ENCODE results near the gene SDCCAG8. TPM values are rescaled to one million over a fixed set of nuclear protein-coding genes. Genes with fewer than 3 reads are reported as not detected.

The SDCCAG8 gene
- 43.4 to 52.7 TPM (median 45.6 TPM) in 5 replicates for total RNA-seq (2022; extraction: Qiagen RNA extraction; ENCODE audit: low read depth)

DNA sequence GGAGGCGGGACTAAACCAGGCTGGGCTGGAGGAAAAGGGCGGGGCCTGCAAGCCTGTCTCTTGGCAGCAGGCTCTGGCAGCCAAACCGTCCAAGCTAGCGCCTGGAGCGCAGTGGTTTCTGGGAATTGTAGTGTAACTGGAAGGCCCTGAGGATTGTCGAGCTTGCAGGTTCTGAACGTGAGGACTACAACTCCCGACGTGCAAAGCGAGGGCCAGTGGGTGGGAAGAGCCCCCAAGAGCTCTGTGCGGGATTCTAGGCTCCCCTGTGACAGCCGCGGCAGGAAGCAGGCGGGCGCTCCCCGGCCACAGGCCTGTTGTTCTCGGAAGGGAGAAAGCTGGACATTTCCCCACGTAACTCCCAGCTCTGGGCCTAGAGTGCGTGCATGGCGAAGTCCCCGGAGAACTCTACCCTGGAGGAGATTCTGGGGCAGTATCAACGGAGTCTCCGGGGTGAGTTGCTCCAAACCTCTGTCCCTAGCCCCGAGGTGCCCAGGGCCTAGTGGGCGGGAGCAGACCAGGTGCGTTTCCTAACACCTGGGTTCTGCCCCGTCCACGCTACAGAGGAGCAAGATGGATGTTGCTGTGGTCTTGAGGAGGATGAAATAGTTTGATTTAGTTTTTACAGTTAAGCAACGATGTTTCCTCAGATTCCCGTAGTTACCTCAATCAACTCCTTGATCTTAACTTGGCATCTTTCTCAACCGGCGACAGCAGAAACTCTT lies at the start of gene SDCCAG8:
TSS of gene SDCCAG8 (plus strand) at position 251 of the 722 bp plus-strand sequence. CDS start at position 384, 133 bp downstream.

DNA sequence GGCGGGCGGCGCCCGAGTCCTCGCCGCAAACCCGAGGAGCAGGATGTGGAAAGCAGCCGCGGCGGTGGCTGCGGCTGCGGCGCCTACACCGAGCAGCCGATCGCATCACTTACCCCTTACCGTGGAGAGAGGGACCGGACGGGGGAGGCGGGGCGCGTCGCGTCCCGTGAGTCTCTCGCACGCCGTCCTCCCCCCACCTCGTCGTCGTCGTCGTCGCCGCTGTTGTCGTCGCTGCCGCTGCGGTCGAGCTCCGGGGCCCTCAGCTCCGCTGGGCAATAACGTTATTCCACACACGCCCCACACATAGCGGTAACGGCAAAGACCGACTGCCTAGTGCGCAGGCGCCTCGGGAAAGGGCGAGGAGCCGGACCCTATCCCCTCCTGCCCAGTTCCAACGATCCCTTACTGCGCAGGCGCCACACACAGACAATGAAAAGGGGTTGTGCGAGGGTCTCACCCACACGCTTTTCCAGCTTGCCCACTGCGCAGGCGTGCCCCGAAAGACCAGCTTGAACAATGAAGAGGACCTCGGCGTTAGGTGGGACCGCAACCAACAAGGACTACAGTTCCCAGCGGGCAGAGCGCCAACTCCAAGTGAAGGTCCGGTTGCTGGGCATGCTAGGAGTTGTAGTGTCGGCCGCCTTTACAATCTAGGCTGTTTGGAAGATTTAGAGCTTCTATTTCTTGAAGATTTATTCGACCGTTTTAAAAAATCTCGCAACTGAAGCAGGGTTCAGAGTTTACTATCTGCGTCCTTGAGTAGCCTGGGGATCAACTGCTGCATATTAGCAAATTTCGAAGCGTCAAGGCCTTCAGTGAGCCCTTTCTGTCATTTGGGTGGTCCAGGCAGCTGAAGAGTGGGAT lies 682 bp upstream of the SDCCAG8 start, which contains the start of gene CEP170:
TSS of gene CEP170 (minus strand) at position 355 of the 864 bp plus-strand sequence. CDS start 30,001 bp downstream, outside the sequence.

Other genes starting within 250 kb of the SDCCAG8 start
- 21.2 to 35.3 TPM (median 27.8 TPM) in 5 replicates for gene CEP170, start 760 bp upstream of the SDCCAG8 start, total RNA-seq (2022; extraction: Qiagen RNA extraction; ENCODE audit: low read depth)